HEK293T (cell line): Measurements from ENCODE around the gene CMTM1.
"Not testable (repeated sequence)": the region's sequence is repeated elsewhere in the genome, so short reads cannot be mapped to it uniquely, and the experiment has no call there.

Experiments used
- CTCF ChIA-PET: fragments of 350-600 bp; formaldehyde crosslinking; extraction: SDS; loops from one replicate; lab custom pipeline; 2021; ENCODE audit warnings: antibody characterized with exemption, inconsistent platforms; lab: Yijun Ruan, JAX
- POLR2A ChIA-PET: fragments of 350-600 bp; formaldehyde crosslinking; extraction: SDS; loops from one replicate; lab custom pipeline; 2020; ENCODE audit warnings: antibody characterized with exemption, inconsistent platforms; lab: Yijun Ruan, JAX
- DNase-seq: peaks from one replicate; pipeline ENCODE4 v3.0.0; 2012; ENCODE audit warnings: mixed read lengths; ENCODE audit errors: extremely low spot score
- ARNT ChIP-seq: fragments of 450-650 bp; IDR thresholded peaks from 2 replicates; pipeline ENCODE4 v1.6.1; 2017; ENCODE audit warnings: mild to moderate bottlenecking
- BHLHE40 ChIP-seq: fragments of 450-650 bp; IDR thresholded peaks from 2 replicates; pipeline ENCODE4 v1.6.1; 2016; ENCODE audit warnings: mild to moderate bottlenecking, moderate library complexity, borderline replicate concordance
- CTBP1 ChIP-seq: fragments of 450-650 bp; IDR thresholded peaks from 2 replicates; pipeline ENCODE4 v1.6.1; 2016; ENCODE audit warnings: borderline replicate concordance
- ELF4 ChIP-seq: fragments of 450-650 bp; IDR thresholded peaks from 2 replicates; pipeline ENCODE4 v1.6.1; 2017; ENCODE audit warnings: antibody characterized with exemption
- FOXA1 ChIP-seq: fragments of 450-650 bp; IDR thresholded peaks from 2 replicates; pipeline ENCODE4 v1.6.1; 2016; ENCODE audit warnings: mild to moderate bottlenecking
- FOXK2 ChIP-seq: fragments of 450-650 bp; IDR thresholded peaks from 2 replicates; pipeline ENCODE4 v1.6.1; 2016; ENCODE audit warnings: mild to moderate bottlenecking
- FOXM1 ChIP-seq: fragments of 450-650 bp; IDR thresholded peaks from 2 replicates; pipeline ENCODE4 v1.6.1; 2017; ENCODE audit warnings: mild to moderate bottlenecking, borderline replicate concordance
- HDGF ChIP-seq: fragments of 450-650 bp; IDR thresholded peaks from 2 replicates; pipeline ENCODE4 v1.6.1; 2017; ENCODE audit warnings: antibody characterized with exemption, borderline replicate concordance
- L3MBTL2 ChIP-seq: fragments of 450-650 bp; conservative IDR thresholded peaks from 2 replicates; pipeline ENCODE4 v1.6.1; 2016; ENCODE audit warnings: mild to moderate bottlenecking
- LEF1 ChIP-seq: fragments of 450-650 bp; IDR thresholded peaks from 2 replicates; pipeline ENCODE4 v1.6.1; 2017; ENCODE audit warnings: mild to moderate bottlenecking, borderline replicate concordance
- NFRKB ChIP-seq: fragments of 450-650 bp; IDR thresholded peaks from 2 replicates; pipeline ENCODE4 v1.6.1; 2016; ENCODE audit warnings: mild to moderate bottlenecking, moderate library complexity
- PKNOX1 ChIP-seq: fragments of 450-650 bp; IDR thresholded peaks from 2 replicates; pipeline ENCODE4 v1.6.1; 2016
- SP1 ChIP-seq: fragments of 450-650 bp; IDR thresholded peaks from 2 replicates; pipeline ENCODE4 v1.6.1; 2017
- SUZ12 ChIP-seq: fragments of 450-650 bp; IDR thresholded peaks from 2 replicates; pipeline ENCODE4 v1.6.1; 2016; ENCODE audit warnings: mild to moderate bottlenecking
- TARDBP ChIP-seq: fragments of 450-650 bp; IDR thresholded peaks from 2 replicates; pipeline ENCODE4 v1.6.1; 2016
- ZNF384 ChIP-seq: fragments of 450-650 bp; IDR thresholded peaks from 2 replicates; pipeline ENCODE4 v1.6.1; 2016

The CMTM1 gene

GRCh38 chr16:66554495-66554894 lies 11.7 kb upstream of the CMTM1 start:
- ChIA-PET CTCF (no interaction called here), POLR2A (no interaction called here)
- TF ChIP-seq NFRKB (no peak), ARNT (no peak), ELF4 (no peak), CTBP1 (no peak), ZNF384 (no peak), LEF1 (no peak), FOXA1 (no peak), SP1 (no peak), L3MBTL2 (no peak), SUZ12 (no peak), TARDBP (no peak), FOXK2 (no peak), BHLHE40 (no peak), HDGF (no peak), FOXM1 (no peak), PKNOX1 (no peak)
- no peak for DNase-seq

GRCh38 chr16:66560107-66560506 lies 6.1 kb upstream of the CMTM1 start:
- no peak for DNase-seq
- TF ChIP-seq BHLHE40: no peak
- TF ChIP-seq SUZ12: no peak
- TF ChIP-seq CTBP1: no peak
- no peak for TF ChIP-seq TARDBP
- TF ChIP-seq PKNOX1: no peak
- no peak for TF ChIP-seq FOXM1
- TF ChIP-seq L3MBTL2: no peak
- TF ChIP-seq HDGF: no peak
- TF ChIP-seq ELF4: no peak
- TF ChIP-seq SP1: no peak
- TF ChIP-seq LEF1: no peak
- no peak for TF ChIP-seq FOXK2
- TF ChIP-seq ZNF384: no peak
- TF ChIP-seq NFRKB: no peak
- TF ChIP-seq ARNT: no peak
- TF ChIP-seq FOXA1: no peak
- CTCF ChIA-PET: no interaction called here
- POLR2A ChIA-PET: no interaction called here

- DNase-seq: no peak
- CTCF ChIA-PET: no interaction called here
- TF ChIP-seq BHLHE40: no peak
- TF ChIP-seq FOXM1: no peak
- POLR2A ChIA-PET: interaction anchor here (4.5 kb wide), 1 partner anchor 10 kb away, joined by 26 read pairs; the partner anchor contains the start of gene CKLF
Measured at GRCh38 chr16:66561381-66562080, 4.7 kb upstream of the CMTM1 start.

GRCh38 chr16:66562409-66562808 lies 3.8 kb upstream of the CMTM1 start:
- ChIA-PET POLR2A (interaction anchor here (4.5 kb wide), 1 partner anchor 11 kb away, joined by 26 read pairs; the partner anchor contains the start of gene CKLF), CTCF (interaction anchor here (1.6 kb wide), 1 partner anchor 10 kb away, joined by 5 read pairs; the partner anchor contains the start of gene CKLF)
- DNase-seq: no peak
- TF ChIP-seq HDGF (no peak), LEF1 (no peak)

GRCh38 chr16:66562986-66563385 lies 3.3 kb upstream of the CMTM1 start:
- POLR2A ChIA-PET: interaction anchor here (2.4 to 4.5 kb wide), 2 partner anchors 11 to 12 kb away, joined by 6 to 26 read pairs; partner anchors contain the start of gene CKLF
- no peak for DNase-seq
- CTCF ChIA-PET: interaction anchor here (1.0 to 1.6 kb wide), 3 partner anchors 11 to 98 kb away, joined by 3 to 5 read pairs (median 4); partner anchors contain the start of gene CKLF
- TF ChIP-seq LEF1 (no peak), FOXM1 (no peak), SUZ12 (no peak)

GRCh38 chr16:66563574-66564334 lies 2.5 kb upstream of the CMTM1 start:
- ChIA-PET CTCF (interaction anchor here (1.0 to 1.6 kb wide), 3 partner anchors 11 to 98 kb away, joined by 3 to 5 read pairs (median 4); partner anchors contain the start of gene CKLF), POLR2A (interaction anchor here (2.4 to 4.5 kb wide), 2 partner anchors 12 kb away, joined by 6 to 26 read pairs; partner anchors contain the start of gene CKLF)
- no peak for DNase-seq

GRCh38 chr16:66567270-66567669 lies 1.0 kb downstream of the CMTM1 start:
- CTCF ChIA-PET, DNase-seq, POLR2A ChIA-PET: not testable (repeated sequence)

More at GRCh38 chr16:66563574-66564334, 2.5 kb upstream of the CMTM1 start:
- no peak for TF ChIP-seq BHLHE40
- no peak for TF ChIP-seq FOXA1
- TF ChIP-seq SUZ12: no peak
- TF ChIP-seq LEF1: no peak
- TF ChIP-seq FOXK2: no peak
- no peak for TF ChIP-seq L3MBTL2
- no peak for TF ChIP-seq ARNT
- TF ChIP-seq TARDBP: no peak
- TF ChIP-seq PKNOX1: no peak
- no peak for TF ChIP-seq ZNF384
- no peak for TF ChIP-seq ELF4
- TF ChIP-seq SP1: no peak
- no peak for TF ChIP-seq CTBP1
- TF ChIP-seq FOXM1: no peak
